GM18951 (cell line): ENCODE results near the gene PARVG.

Experiments used
- POLR2A ChIP-seq: IDR thresholded peaks from 4 replicates; pipeline ENCODE4 v1.6.1; 2011; ENCODE audit warnings: mild to moderate bottlenecking; ENCODE audit not compliant: insufficient read length, insufficient read depth; ENCODE audit errors: extremely low read depth
- in situ Hi-C: fragments of 300-500 bp; cut with MboI; formaldehyde crosslinking; loops from one replicate; pipeline ENCODE4 v1.12.0; 2022; ENCODE audit warnings: low sequenced_read_pairs, mixed read lengths, inconsistent platforms; ENCODE audit not compliant: unreplicated experiment

The PARVG gene

GRCh38 chr22:44160421-44160820, 20.3 kb upstream of the PARVG start:
- no peak for TF ChIP-seq POLR2A
- in situ Hi-C loops: no loop called here

DNA sequence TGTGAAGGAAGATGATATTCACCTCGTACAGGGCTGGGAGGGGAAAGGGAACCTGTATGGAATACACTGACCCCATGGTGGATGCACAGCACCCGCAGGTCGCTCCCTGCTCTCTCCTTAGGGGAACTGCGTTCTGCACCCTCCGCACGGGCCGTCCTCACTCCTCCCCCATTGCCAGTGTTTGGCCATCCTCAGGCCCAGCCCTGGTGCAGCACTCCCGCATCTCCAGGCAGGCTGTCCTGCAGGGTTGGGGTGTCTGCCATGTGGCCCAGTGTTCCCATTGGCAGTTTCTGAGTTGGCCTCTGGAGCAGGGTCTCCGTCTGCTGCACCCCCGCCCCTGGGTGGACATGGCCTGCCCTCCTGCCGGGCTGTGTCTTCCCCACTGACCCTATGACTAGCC, 19.1 kb upstream of the PARVG start:
- in situ Hi-C loops: no loop called here
- no peak for TF ChIP-seq POLR2A

DNA sequence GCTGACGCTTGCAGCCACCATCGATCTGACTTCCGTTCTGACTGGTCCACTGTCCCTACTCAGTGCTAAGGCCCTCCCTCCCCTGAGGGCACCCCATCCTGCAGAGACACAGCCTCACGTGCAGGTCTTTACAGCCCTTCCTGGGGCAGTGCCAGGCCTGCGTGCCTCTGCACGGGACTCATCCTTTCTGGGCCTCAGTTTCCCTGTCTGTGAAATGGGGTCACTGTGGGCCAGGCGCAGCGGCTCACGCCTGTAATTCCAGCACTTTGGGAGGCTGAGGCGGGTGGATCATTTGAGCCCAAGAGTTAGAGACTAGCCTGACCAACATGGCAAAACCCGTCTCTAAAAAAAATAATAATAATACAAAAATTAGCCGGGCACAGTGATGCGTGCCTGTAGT, 17.8 kb upstream of the PARVG start:
- TF ChIP-seq POLR2A: no peak
- in situ Hi-C loops: no loop called here

DNA sequence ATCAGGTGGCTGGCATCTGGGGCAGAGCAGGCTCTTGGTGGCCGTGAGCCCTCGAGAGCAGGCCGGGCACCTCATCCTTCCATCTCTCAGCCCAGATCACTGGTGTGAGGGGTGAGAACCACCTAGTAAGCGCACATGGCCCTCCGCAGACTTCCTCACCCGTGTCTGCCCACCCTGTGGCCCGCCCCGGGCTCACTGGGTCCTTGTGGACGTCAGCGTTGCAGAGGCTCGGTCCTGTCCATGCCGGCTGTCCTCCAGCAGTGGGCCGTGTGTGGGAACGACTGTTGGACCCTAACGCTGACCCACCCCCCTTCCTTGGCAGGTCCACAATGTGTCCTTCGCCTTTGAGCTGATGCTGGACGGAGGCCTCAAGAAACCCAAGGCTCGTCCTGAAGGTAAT, 17.2 kb upstream of the PARVG start:
- in situ Hi-C loops: no loop called here

DNA sequence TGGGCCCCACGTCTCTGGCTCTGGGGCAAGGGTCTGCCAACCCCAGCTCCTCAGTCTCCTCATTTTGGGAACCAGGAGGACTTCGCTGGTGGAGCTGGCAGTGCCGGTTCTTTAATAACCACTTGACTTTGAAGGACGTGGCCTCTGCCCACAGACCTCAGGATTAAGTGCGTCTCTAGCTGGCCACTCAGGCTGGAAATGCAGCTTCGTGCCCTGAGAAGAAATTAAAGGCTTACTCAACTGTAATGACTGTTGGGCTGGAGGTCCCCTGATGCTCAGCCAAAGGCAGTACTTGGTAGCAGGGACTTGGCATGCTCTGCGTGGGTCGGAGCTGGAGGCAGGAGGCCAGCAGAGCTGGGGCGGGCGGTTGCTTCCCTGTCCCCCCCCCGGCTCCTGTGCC, 16.7 kb upstream of the PARVG start:
- in situ Hi-C loops: no loop called here

More for the DNA sequence above, 17.2 kb upstream of the PARVG start:
- no peak for TF ChIP-seq POLR2A

DNA sequence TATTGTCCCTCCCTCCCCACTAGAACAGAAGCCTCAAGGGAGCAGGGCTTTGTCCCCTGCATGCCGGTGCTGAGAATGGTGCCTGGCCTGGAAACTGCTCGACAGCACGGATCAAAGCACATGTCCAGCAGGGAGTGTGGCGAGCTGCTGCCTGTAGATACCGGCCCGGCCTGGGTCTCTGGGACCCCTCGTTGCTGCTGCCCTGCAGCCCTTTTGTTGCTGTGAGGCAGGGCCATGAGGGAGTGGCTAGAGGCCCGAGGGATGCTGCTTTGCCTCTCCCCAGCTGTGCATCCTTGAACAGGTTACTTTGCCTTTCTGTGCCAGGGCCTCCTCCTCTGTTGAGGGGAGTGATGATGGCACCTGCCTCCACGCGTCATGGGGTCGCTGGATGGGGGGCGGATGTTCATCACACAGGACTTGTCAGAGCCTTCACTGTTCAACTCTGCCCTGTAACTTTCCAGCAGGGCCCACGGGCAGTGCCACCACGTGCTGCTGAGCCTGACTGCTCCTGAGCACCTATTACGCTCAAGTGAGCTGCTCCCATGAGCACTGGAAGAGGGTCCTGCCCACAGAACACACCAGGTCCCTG, 15.3 kb upstream of the PARVG start:
- no peak for TF ChIP-seq POLR2A
- in situ Hi-C loops: no loop called here

More for the DNA sequence above, 16.7 kb upstream of the PARVG start:
- no peak for TF ChIP-seq POLR2A

DNA sequence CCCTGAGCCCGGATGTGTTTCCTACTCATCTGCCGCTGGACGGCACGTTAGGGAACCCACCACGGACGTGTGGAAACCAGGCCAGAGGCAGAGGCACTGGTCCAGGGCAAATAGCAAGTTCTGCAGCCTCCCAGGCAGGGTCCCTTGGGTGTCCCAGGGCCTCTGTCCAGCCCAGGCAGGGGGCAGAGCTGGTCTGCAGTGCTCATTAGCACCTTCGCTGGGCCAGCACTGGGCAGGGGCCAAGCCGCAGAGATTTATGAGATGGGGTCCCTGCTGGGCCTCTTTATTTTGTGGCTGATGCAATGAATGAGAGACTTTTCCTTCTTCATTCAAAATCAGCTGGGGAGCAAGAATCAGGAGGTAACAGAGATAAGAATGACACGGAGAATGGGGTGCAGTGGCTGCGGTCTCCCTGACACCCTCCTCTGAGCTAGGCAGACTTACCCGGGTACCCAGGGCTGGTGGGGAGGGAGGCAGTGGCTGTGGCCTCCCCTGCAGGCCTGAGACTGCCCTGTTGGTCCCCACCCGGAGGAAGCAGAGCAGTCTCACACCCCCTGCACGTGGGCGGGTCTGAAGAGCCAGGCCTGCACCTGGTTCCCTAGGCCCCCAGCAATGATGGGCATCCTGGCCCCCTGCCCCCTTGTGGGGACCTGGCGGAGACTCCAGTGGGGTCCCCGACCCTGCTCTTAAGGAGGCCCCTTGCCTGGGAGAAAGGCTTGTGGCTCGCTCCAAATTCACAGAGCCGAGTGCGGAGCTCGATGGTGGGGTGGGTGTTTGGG, 14.0 kb upstream of the PARVG start:
- no peak for TF ChIP-seq POLR2A

GRCh38 chr22:44167501-44167900, 13.2 kb upstream of the PARVG start:
- TF ChIP-seq POLR2A: no peak
- in situ Hi-C loops: no loop called here

More for the DNA sequence above, 14.0 kb upstream of the PARVG start:
- in situ Hi-C loops: no loop called here

- TF ChIP-seq POLR2A: no peak
- in situ Hi-C loops: no loop called here
Measured at GRCh38 chr22:44168206-44168605, 12.5 kb upstream of the PARVG start.

GRCh38 chr22:44170470-44170869, 10.3 kb upstream of the PARVG start:
- no peak for TF ChIP-seq POLR2A
- in situ Hi-C loops: no loop called here

DNA sequence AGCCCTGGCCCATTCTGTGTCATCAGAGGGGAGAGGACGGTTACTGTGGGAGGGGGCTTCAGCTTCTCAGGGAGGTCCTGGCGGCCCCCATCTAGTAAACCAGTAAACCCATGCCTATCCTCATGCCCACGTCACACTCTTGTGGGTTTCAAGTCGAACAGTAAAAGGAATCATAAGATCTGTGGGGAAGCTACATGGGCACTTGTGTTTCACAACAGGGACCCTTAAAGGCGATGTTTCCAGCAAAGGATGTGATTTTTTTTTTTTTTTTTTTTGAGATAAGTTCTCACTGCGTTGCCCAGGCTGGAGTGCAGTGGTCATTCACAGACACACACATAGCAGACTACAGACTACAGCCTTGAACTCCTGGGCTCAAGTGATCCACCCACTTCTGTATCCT, 9.2 kb upstream of the PARVG start:
- in situ Hi-C loops: no loop called here
- no peak for TF ChIP-seq POLR2A

DNA sequence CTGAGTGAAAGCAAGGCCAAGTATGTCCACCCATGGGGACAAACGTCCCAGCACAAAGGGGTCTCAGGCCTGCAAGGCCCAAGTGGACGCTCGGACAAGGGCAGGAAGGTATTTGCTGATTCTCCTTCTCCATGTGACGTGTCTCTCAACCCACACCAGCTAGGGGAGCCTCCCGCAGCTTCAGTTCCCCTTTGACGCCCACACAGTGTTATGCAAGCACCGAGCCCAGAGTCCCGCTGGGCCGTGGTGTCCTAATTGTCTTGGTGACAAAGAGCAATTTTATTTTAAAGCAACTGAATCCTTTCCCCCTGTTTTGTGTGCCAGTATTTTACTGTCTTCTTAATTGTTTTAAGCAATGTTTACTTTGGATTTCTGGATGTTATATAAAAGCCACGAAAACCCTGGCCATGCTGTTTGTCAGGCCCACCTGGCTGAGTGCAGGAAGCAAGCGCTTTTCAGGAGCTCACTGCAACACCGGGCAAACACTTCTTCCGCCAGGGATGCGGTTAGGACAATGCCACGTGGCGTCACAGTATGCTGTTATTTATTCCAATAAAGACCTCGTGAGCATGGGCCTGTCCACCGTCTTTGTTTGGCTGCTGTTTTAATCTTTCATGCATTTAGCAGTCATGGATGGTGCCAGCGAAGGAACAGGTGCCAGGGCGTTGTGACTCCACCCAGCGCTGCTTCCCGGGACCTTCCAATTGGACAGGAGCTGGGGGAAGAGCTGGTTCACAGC, 8.2 kb upstream of the PARVG start:
- in situ Hi-C loops: no loop called here
- TF ChIP-seq POLR2A: no peak

DNA sequence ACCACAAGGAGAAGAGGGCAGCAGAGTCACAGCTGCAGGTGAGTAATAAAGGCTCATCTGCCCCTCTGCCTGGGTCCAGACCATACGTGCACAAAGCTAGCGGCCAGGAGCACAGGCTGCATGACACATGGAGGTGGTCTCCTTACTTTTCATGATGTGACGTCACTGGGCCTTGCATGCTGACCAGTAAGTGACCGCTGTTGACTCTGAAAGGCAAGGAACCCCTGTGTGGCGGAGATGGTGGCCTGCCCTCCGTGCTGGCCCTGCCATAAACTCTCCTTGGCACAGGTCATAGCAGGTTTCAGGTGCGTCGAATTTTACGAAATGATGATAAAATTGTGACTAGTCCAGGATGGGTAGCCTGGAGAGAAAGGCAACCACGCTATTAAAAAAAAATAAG, 7.6 kb upstream of the PARVG start:
- TF ChIP-seq POLR2A: no peak
- in situ Hi-C loops: no loop called here

- in situ Hi-C loops: no loop called here
- no peak for TF ChIP-seq POLR2A
Measured at GRCh38 chr22:44175676-44176075, 5.0 kb upstream of the PARVG start.
